Mesodermal cell (in vitro differentiated cells): ENCODE data around the gene DPF3.
A peak's percentile ranks its signal among the peaks of the same experiment; 100 is the strongest.

Experiments used
- H3K27ac ChIP-seq: 2 replicates; pipeline ENCODE4 v1.7.0; 2013; ENCODE audit warnings: mild to moderate bottlenecking, low read depth, low read length, moderate library complexity; ENCODE audit not compliant: severe bottlenecking
- H3K36me3 ChIP-seq: 2 replicates; pipeline ENCODE4 v1.7.1; 2013; ENCODE audit warnings: mild to moderate bottlenecking, low read length, moderate library complexity; ENCODE audit not compliant: control insufficient read depth, insufficient read depth
- H3K4me1 ChIP-seq: one replicate; pipeline ENCODE4 v1.7.1; 2013; ENCODE audit warnings: mild to moderate bottlenecking, low read length; ENCODE audit not compliant: insufficient read depth, control insufficient read depth, poor library complexity, severe bottlenecking
- H3K4me3 ChIP-seq: 2 replicates; pipeline ENCODE4 v1.7.0; 2013; ENCODE audit warnings: low read length, control low read depth, mild to moderate bottlenecking; ENCODE audit not compliant: insufficient read depth, poor library complexity, severe bottlenecking; ENCODE audit errors: extremely low read depth
- H3K9me3 ChIP-seq: 2 replicates; pipeline ENCODE4 v1.7.1; 2013; ENCODE audit warnings: mild to moderate bottlenecking, low read length, moderate library complexity; ENCODE audit not compliant: control insufficient read depth
- WGBS, 2 experiments: methylation state at CpG; one replicate each; pipeline ENCODE4 v1.1.5; 2013; ENCODE audit warnings: missing lambda C conversion rate in 2 of 2; ENCODE audit not compliant: insufficient coverage in 2 of 2; 5-methylcytosine and 5-hydroxymethylcytosine counted together

The DPF3 gene

DNA sequence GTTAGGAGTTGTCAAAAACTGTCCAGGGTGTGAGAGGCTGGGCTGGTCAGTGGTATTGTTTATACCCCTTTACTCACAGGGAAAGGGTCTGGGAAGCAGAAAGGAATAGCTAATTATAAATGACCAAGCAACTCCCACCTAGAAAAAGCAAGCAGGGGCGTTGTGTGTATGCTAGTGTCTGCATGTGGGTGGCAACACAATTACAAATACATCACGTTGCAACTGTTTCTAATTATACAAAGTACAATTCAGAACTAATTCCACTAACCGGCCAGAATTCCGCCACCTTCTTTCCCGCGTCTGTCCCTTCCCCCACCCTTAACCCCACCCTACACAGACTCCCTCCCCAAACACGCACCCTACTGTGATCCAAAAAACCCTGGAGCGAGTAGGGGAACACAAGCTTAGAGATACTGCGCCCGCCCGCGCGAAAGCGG lies 2.2 kb downstream of the DPF3 start:
- H3K4me1 ChIP-seq = peaks cover 8% of the 10 kb centered on the region
- H3K9me3 ChIP-seq = no peaks in the 10 kb centered on the region
- WGBS, 2 experiments = 2 to 3% methylated on average over 6 to 11 of the region's 14 CpGs
- H3K27ac ChIP-seq = no peak overlapping the region
- no peaks in the 10 kb centered on the region for H3K36me3 ChIP-seq
- H3K4me3 ChIP-seq = peak overlapping the region; percentile 74

DNA sequence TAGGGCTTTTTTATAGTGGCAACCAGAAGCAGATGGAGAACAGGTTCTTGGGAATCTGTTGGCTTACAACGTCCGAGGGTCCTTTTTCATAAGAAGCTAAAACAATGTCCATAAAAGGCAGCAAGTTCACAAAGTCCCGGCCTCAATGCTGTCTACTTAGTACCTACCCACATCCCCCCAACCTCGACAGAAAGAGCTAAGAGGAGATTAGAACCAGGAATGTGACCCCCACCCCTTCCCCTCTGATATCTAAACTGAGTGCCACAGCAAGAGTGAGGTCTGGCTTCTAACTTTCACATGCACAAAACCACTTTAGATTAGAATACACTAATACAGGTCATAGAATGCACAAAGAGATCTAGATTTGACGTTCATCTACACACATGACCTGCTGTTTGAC lies 4.5 kb downstream of the DPF3 start:
- no peak overlapping the region for H3K27ac ChIP-seq
- H3K4me1 ChIP-seq = peaks cover 5% of the 10 kb centered on the region
- no peaks in the 10 kb centered on the region for H3K9me3 ChIP-seq
- H3K36me3 ChIP-seq = no peaks in the 10 kb centered on the region
- no peak overlapping the region for H3K4me3 ChIP-seq
- 58 to 100% methylated on average over 1 to 4 of the region's 5 CpGs for WGBS, 2 experiments

GRCh38 chr14:72888636-72889201 lies 5.2 kb downstream of the DPF3 start:
- Histone ChIP-seq H3K4me3 (no peak overlapping the region), H3K27ac (no peak overlapping the region), H3K4me1 (peaks cover 5% of the 10 kb centered on the region), H3K36me3 (no peaks in the 10 kb centered on the region), H3K9me3 (no peaks in the 10 kb centered on the region)
- WGBS, 2 experiments = 75% methylated on average over 1 of the region's 2 CpGs

DNA sequence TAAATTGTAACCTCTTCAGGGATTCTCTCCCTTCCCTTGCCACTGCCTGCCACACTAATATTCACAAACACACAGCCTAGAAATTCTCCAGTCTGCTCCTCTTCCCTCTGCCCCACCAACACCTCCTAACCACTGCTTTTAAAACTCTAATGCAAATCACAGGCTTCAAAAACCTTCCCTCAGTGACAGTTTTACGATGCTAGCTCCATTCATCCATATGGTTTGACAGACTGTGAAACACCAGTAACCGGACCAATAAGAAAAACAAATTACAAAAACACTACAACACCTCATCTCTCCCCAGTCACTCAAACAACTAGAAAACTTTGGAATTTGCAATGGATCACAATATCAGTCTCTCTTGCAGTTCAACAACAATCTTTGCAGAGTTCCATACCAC lies 5.7 kb downstream of the DPF3 start:
- no peak overlapping the region for H3K27ac ChIP-seq
- 61 to 65% methylated on average over 2 of the region's 2 CpGs for WGBS, 2 experiments
- no peak overlapping the region for H3K4me3 ChIP-seq
- peaks cover 5% of the 10 kb centered on the region for H3K4me1 ChIP-seq
- no peaks in the 10 kb centered on the region for H3K36me3 ChIP-seq
- H3K9me3 ChIP-seq = no peaks in the 10 kb centered on the region

GRCh38 chr14:72887514-72887913 lies 6.4 kb downstream of the DPF3 start:
- Histone ChIP-seq H3K27ac (no peak overlapping the region), H3K9me3 (no peaks in the 10 kb centered on the region), H3K36me3 (no peaks in the 10 kb centered on the region), H3K4me1 (peaks cover 5% of the 10 kb centered on the region), H3K4me3 (no peak overlapping the region)
- 80 to 86% methylated on average over 1 to 2 of the region's 3 CpGs for WGBS, 2 experiments

- H3K27ac ChIP-seq = no peak overlapping the region
- WGBS, 2 experiments = 72% methylated on average over 2 of the region's 4 CpGs; no CpG with 5 or more reads in 1 of the 2 experiments
- no peak overlapping the region for H3K4me3 ChIP-seq
- H3K4me1 ChIP-seq = peaks cover 5% of the 10 kb centered on the region
- H3K9me3 ChIP-seq = no peaks in the 10 kb centered on the region
- H3K36me3 ChIP-seq = no peaks in the 10 kb centered on the region
Observed at GRCh38 chr14:72884386-72884785, 9.5 kb downstream of the DPF3 start.

DNA sequence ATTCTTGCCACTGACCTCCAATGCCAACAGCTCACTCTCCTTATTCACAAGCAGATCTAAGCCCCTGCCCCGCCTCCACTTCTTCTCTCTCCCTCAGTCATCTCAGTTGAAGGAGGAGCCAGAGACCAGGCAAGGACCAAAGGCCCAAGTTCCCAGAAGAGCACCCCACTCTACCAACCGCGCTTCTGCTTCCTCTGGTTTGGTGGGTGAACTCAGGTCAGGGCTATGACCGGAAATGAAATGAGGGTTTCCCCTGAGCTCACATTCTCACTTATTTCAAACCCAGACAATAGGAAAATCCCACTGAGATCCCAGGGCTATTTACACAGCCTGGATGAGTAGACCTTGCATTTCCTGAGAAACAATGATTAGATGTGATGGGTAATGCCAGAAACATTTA lies 9.9 kb downstream of the DPF3 start:
- H3K36me3 ChIP-seq = no peaks in the 10 kb centered on the region
- no peak overlapping the region for H3K4me3 ChIP-seq
- no peaks in the 10 kb centered on the region for H3K9me3 ChIP-seq
- 67 to 89% methylated on average over 1 to 4 of the region's 4 CpGs for WGBS, 2 experiments
- H3K27ac ChIP-seq = no peak overlapping the region
- H3K4me1 ChIP-seq = peaks cover 5% of the 10 kb centered on the region

DNA sequence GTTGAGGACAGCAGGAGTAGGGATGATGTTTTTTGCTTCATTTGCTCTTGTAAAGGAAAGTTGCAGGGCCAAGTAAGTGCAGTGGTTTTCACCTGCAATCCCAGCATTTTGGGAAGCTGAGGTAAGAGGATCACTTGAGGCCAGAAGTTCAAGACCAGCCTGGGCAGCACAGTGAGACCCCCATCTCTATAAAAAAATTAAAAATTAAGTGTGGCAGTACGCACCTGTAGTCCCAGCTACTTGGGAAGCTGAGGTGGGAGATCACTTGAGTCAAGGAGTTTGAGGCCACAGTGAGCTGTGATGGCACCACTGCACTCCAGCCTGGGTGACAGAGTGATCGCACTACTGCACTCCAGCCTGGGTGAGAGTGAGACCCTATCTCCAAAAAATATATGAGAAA lies 10.8 kb downstream of the DPF3 start:
- H3K4me1 ChIP-seq = no peaks in the 10 kb centered on the region
- H3K27ac ChIP-seq = no peak overlapping the region
- no peaks in the 10 kb centered on the region for H3K9me3 ChIP-seq
- 100% methylated on average over 1 of the region's 2 CpGs for WGBS, 2 experiments
- no peak overlapping the region for H3K4me3 ChIP-seq
- no peaks in the 10 kb centered on the region for H3K36me3 ChIP-seq

GRCh38 chr14:72882463-72882862 lies 11.4 kb downstream of the DPF3 start:
- Histone ChIP-seq H3K4me3 (no peak overlapping the region), H3K36me3 (no peaks in the 10 kb centered on the region), H3K27ac (no peak overlapping the region), H3K4me1 (no peaks in the 10 kb centered on the region), H3K9me3 (no peaks in the 10 kb centered on the region)
- WGBS, 2 experiments = 57% methylated on average over 5 of the region's 7 CpGs; no CpG with 5 or more reads in 1 of the 2 experiments

GRCh38 chr14:72882047-72882446 lies 11.9 kb downstream of the DPF3 start:
- Histone ChIP-seq H3K9me3 (no peaks in the 10 kb centered on the region), H3K27ac (no peak overlapping the region), H3K36me3 (no peaks in the 10 kb centered on the region), H3K4me1 (no peaks in the 10 kb centered on the region), H3K4me3 (no peak overlapping the region)
- WGBS, 2 experiments = 100% methylated on average over 1 of the region's 1 CpG; no CpG with 5 or more reads in 1 of the 2 experiments

DNA sequence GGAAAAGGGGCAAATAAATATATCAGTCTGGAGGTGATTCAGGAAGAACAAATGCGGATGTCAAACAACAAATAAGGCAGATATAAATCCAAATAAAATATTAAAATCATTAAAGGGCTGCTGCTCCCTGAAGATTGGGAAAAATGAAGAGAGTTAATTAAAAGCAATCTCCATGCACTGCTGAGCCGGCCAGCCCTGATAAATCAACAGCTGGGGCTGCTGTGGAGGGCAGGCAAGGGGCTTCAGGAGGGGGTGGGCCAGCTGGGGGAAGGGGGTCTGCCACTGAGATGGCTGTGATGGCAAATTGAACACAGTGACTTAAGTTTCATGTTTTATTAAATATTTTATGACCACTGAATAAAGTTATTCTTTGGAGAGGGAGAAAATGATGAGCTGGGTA lies 12.4 kb downstream of the DPF3 start:
- H3K4me3 ChIP-seq = no peak overlapping the region
- 67% methylated on average over 1 of the region's 2 CpGs; no CpG with 5 or more reads in 1 of the 2 experiments for WGBS, 2 experiments
- H3K9me3 ChIP-seq = no peaks in the 10 kb centered on the region
- H3K27ac ChIP-seq = no peak overlapping the region
- H3K4me1 ChIP-seq = no peaks in the 10 kb centered on the region
- no peaks in the 10 kb centered on the region for H3K36me3 ChIP-seq
